Activated CD4-positive, alpha-beta memory T cell treated with anti-CD3 and anti-CD28 coated beads for 36 hours (primary cell): ENCODE results near the gene CDRT15L2. TPM values are rescaled to one million over a fixed set of nuclear protein-coding genes. Genes with fewer than 3 reads are reported as not detected.
A peak's percentile ranks its signal among the peaks of the same experiment; 100 is the strongest.
"Not testable (repeated sequence)": the region's sequence is repeated elsewhere in the genome, so short reads cannot be mapped to it uniquely, and the experiment has no call there.

ENCODE experiments used
- CTCF ChIA-PET: fragments of 350-600 bp; sonication (Branson Sonifier 250); formaldehyde crosslinking; loops from one replicate; lab custom pipeline; 2021; ENCODE audit warnings: antibody characterized with exemption, inconsistent platforms; lab: Charles Lee
- POLR2A ChIA-PET: fragments of 350-600 bp; sonication (Branson Sonifier 250); formaldehyde crosslinking; loops from one replicate; lab custom pipeline; 2021; ENCODE audit warnings: antibody characterized with exemption; lab: Charles Lee
- DNase-seq: peaks from one replicate; pipeline ENCODE4 v3.0.0-alpha.2; 2020
- H3K27ac Mint-ChIP-seq: one replicate; pipeline ENCODE4 v1.8.0; 2021; ENCODE audit warnings: mixed read lengths
- H3K27me3 Mint-ChIP-seq: one replicate; pipeline ENCODE4 v1.8.0; 2021; ENCODE audit warnings: mixed read lengths
- H3K36me3 Mint-ChIP-seq: one replicate; pipeline ENCODE4 v1.8.0; 2021; ENCODE audit warnings: mixed read lengths
- H3K4me1 Mint-ChIP-seq: one replicate; pipeline ENCODE4 v1.8.0; 2021; ENCODE audit warnings: low read depth, mixed read lengths
- H3K4me3 Mint-ChIP-seq: one replicate; pipeline ENCODE4 v1.8.0; 2021; ENCODE audit warnings: mild to moderate bottlenecking, mixed read lengths
- H3K9me3 Mint-ChIP-seq: one replicate; pipeline ENCODE4 v1.8.0; 2021; ENCODE audit warnings: mixed read lengths
- intact Hi-C: fragments of 100-400 bp; cut with micrococcal nuclease; formaldehyde crosslinking; loops from one replicate; pipeline ENCODE4 v1.15.1; 2023
- total RNA-seq, 2 experiments: library from RNA; stranded (reverse); gene quantifications; one replicate each; pipeline ENCODE4 v1.2.3, GENCODE V29; 2021

Gene CDRT15L2
- not detected for total RNA-seq

DNA sequence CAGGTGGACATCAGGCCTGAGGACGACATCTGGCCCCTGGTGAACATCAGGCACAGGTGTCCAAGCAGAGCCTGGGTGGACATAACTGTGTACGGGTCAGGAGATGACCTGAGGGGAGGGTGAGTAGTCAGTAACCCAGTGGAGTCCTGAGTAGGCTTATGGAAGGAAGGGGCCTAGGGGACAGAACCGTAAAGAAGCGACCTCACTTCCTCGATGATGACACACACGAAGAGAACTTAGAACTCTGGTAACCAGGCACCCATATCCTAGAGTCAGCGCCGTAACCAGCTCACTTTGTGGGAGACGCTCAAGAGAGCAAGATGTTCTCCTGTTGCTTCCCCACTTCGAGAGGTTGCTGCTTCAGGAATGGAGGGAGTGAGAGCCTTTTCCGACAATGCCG is at the start of gene CDRT15L2:
Gene CDRT15L2, plus strand, starts transcription at position 301 of the 400 bp plus-strand sequence. Its CDS starts 20 bp downstream, at position 321.
- H3K4me1 Mint-ChIP-seq, intact Hi-C loops, POLR2A ChIA-PET, H3K4me3 Mint-ChIP-seq, H3K9me3 Mint-ChIP-seq, DNase-seq, H3K27me3 Mint-ChIP-seq, H3K27ac Mint-ChIP-seq, H3K36me3 Mint-ChIP-seq, CTCF ChIA-PET: not testable (repeated sequence)

- H3K36me3 Mint-ChIP-seq, POLR2A ChIA-PET, CTCF ChIA-PET, H3K27ac Mint-ChIP-seq, H3K27me3 Mint-ChIP-seq, H3K9me3 Mint-ChIP-seq, DNase-seq, intact Hi-C loops, H3K4me1 Mint-ChIP-seq: not testable (repeated sequence)
- peak overlapping the region; percentile 53 for H3K4me3 Mint-ChIP-seq
Measured at GRCh38 chr17:20530104-20530503, 49.4 kb upstream of the CDRT15L2 start.

DNA sequence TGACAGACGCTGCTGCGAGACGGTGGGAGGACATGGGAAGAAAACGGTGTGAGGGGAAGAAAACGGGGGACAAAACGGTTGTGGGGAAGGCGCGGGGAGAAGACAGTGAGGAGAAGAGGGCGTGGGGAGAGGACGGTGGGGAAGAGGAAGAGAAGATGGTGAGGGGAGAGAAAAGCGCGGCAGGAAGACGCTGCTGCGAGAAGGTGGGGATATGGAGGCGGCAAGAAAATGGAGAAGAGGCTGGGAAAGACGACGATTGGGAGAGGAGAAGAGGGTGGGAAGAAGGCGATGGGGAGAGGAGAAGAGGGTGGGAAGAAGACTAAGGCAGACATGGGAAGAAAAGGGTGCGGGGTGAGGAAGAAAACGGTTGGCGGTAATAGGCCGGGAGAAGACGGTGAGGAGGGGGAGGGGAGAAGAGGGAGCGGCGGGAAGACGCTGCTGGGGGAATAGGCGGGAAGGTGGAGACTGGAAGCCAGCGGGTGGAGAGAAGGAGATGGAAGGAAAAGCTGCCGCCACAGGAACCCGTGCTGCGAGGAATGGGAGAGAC is 46.9 kb upstream of the CDRT15L2 start:
- H3K4me3 Mint-ChIP-seq: peak overlapping the region; percentile 65
- CTCF ChIA-PET, POLR2A ChIA-PET, H3K9me3 Mint-ChIP-seq, H3K36me3 Mint-ChIP-seq, H3K27ac Mint-ChIP-seq, DNase-seq, H3K4me1 Mint-ChIP-seq, H3K27me3 Mint-ChIP-seq, intact Hi-C loops: not testable (repeated sequence)

DNA sequence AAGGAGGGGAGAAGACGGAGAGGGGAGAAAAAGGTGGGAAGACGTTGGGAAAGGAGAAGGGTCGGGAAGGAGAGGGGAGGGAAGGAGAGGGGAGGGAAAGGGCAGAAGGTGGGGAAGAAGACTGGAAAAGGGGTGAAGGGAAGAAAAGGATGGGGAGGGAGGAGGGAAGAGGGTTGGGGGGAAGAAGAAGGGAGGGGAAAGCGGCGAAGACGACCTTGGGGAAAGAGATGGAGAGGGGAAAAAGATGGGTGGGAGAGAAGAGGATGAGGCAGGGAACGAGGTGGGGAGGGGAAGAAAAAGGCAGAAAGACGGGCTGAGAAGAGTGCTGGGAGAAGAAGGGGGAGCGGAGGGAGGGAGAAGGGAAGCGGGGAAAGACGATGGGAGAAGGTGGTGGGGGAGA is 46.3 kb upstream of the CDRT15L2 start:
- CTCF ChIA-PET, H3K4me1 Mint-ChIP-seq, DNase-seq, H3K27me3 Mint-ChIP-seq, intact Hi-C loops, H3K36me3 Mint-ChIP-seq, POLR2A ChIA-PET, H3K9me3 Mint-ChIP-seq, H3K27ac Mint-ChIP-seq: not testable (repeated sequence)
- peak overlapping the region; percentile 65 for H3K4me3 Mint-ChIP-seq

DNA sequence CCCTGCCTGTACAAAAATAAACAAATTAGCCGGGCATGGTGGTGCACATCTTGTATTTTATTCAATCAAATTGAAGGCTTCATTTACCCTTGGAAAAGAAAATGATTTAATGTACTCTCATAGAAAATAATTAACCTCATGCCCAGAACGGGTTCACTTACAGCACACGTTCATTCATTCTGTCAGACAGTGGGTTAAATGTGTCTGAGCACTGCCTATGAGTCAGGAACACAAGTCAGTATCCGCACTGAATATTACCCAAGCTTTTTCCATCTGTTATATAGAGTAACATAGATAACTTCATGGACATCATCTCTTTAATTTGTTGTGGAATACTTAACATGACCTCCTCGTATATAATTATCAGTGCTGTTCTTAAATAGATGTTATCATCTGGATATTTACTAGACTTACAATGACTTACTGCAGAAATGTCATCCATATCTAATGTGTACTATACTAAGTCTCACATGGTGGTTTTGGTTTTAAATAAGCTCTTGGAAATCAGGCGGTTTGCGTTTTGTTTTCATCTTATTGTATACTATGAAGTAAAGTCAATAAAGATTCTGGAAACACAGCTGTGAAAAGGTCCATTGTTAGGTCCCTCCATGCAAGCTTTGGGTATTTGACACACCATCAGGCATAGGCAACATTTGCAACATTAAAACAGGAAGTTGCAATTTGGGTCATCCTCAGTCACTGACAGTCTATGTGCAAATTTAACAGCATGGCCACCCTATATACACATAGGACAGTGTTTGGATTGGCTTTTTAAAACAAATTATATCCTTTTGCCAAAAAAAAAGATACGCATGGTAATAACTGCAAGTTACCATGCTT is 44.6 kb upstream of the CDRT15L2 start:
- POLR2A ChIA-PET: not testable (repeated sequence)

DNA sequence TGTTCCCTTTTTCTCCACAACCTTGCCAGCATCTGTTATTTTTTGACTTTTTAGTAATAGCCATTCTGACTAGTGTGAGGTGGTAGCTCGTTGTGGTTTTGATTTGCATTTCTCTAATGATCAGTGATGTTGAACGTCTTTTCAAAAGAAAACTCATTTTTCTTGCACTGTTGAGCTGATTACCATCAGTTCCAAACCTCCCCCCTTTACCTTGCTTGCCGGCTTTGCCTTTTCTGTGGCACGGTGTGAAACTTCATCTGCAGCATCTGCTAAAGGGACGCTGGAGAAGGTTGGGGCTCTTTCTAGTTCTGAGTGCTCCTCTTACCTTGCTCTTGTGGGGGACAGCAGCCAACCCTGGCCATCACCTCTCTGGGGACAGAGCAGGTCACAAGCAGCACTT is 39.1 kb upstream of the CDRT15L2 start:
- H3K27ac Mint-ChIP-seq, DNase-seq, POLR2A ChIA-PET, intact Hi-C loops, H3K27me3 Mint-ChIP-seq, H3K36me3 Mint-ChIP-seq, CTCF ChIA-PET, H3K4me1 Mint-ChIP-seq, H3K4me3 Mint-ChIP-seq, H3K9me3 Mint-ChIP-seq: not testable (repeated sequence)

More for the DNA sequence above, 44.6 kb upstream of the CDRT15L2 start:
- H3K36me3 Mint-ChIP-seq, H3K4me1 Mint-ChIP-seq, H3K27ac Mint-ChIP-seq, H3K9me3 Mint-ChIP-seq, intact Hi-C loops, H3K27me3 Mint-ChIP-seq, DNase-seq, CTCF ChIA-PET, H3K4me3 Mint-ChIP-seq: not testable (repeated sequence)

DNA sequence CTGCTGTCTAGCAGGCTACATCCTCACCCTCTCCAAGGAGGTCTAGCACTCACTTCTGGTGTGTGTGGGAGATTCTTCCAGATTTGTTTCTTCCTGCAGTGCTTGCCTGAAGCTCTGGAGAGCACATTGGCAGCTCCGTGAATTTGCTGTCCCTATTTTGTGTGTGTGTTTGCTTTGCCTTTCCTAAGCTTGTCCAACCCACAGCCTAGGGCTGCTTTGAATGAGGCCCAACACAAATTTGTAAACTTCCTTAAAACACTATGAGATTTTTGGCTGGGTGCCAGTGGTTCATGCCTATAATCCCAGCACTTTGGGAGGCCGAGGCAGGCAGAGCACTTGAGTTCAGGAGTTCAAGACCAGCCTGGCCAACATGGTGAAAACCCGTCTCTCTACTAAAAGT is 38.7 kb upstream of the CDRT15L2 start:
- H3K4me1 Mint-ChIP-seq, DNase-seq, H3K36me3 Mint-ChIP-seq, H3K27ac Mint-ChIP-seq, POLR2A ChIA-PET, H3K9me3 Mint-ChIP-seq, intact Hi-C loops, H3K27me3 Mint-ChIP-seq, H3K4me3 Mint-ChIP-seq, CTCF ChIA-PET: not testable (repeated sequence)

- H3K27ac Mint-ChIP-seq, intact Hi-C loops, H3K4me1 Mint-ChIP-seq, H3K36me3 Mint-ChIP-seq, H3K27me3 Mint-ChIP-seq, H3K9me3 Mint-ChIP-seq, CTCF ChIA-PET, POLR2A ChIA-PET, DNase-seq, H3K4me3 Mint-ChIP-seq: not testable (repeated sequence)
Measured at GRCh38 chr17:20541853-20542546, 37.5 kb upstream of the CDRT15L2 start.

GRCh38 chr17:20547923-20548322 is 31.6 kb upstream of the CDRT15L2 start:
- POLR2A ChIA-PET, H3K4me1 Mint-ChIP-seq, DNase-seq, intact Hi-C loops, H3K27me3 Mint-ChIP-seq, CTCF ChIA-PET, H3K27ac Mint-ChIP-seq, H3K9me3 Mint-ChIP-seq, H3K36me3 Mint-ChIP-seq, H3K4me3 Mint-ChIP-seq: not testable (repeated sequence)

DNA sequence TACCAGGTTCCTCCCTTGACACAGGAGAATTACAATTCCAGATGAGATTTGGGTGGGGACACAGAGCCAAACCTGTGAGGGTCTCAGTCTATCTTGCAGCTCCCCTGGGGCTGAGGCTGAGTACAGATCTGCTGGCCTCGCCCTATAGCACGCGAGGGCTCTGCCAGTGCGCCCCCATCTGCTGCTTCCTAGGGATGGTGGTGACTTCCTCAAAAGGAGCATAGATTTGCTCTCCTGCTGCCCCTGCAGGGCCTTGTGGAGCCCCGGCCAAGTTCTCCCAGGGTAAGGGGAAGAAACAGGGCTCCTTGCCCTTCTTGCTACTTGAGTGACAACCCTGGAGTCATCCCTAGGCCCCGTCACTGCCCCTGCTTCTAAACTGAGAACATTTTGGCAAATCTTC is 26.6 kb upstream of the CDRT15L2 start:
- H3K36me3 Mint-ChIP-seq, H3K4me1 Mint-ChIP-seq, H3K9me3 Mint-ChIP-seq, H3K4me3 Mint-ChIP-seq, CTCF ChIA-PET, intact Hi-C loops, POLR2A ChIA-PET, DNase-seq, H3K27ac Mint-ChIP-seq, H3K27me3 Mint-ChIP-seq: not testable (repeated sequence)

- DNase-seq, H3K36me3 Mint-ChIP-seq, CTCF ChIA-PET, H3K4me3 Mint-ChIP-seq, intact Hi-C loops, POLR2A ChIA-PET, H3K9me3 Mint-ChIP-seq, H3K4me1 Mint-ChIP-seq, H3K27me3 Mint-ChIP-seq, H3K27ac Mint-ChIP-seq: not testable (repeated sequence)
Measured at GRCh38 chr17:20554728-20555127, 24.8 kb upstream of the CDRT15L2 start.

DNA sequence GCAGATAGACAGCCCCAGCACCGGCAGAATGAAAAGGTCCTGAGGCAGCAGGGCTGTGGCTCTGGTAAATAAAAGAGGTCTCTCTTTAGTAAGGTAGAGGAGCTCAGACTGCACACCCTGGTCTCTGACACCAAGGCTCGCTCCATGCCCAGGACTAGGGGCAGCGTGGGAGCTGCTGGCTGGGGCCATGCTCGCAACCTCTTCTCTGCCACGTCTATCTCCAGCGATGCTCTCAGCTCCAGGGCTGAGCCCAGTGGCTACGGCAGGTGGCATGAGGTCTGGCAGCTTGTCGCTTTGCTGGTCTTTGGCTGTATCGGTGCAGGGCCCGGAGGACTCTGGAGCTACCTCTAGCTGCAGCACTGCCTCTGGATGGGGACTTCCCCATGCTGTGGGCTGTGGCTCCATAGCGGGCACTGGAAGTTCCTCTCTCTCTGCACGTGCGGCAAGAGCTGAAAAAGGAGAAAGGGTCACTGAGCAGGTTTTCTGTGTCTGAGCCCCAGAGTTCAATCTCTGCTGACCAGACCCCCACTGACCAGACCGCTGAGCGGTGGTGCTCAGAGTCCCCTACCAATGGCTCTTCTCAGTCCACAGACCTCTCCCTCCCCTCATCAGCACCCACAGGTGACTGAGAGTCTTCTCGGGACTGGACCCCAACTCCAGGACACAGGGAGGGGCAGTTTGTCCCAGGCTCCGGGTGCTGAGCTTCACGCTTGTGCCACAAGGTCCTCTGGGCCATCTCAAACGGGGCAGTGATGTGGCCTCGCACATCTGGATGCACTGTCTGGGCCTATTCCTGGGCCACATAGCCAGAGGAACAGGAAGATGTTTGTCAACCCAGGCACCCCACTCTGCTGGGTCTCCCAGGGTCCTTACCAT is 24.2 kb upstream of the CDRT15L2 start:
- H3K4me3 Mint-ChIP-seq, H3K36me3 Mint-ChIP-seq, POLR2A ChIA-PET, H3K4me1 Mint-ChIP-seq, H3K27me3 Mint-ChIP-seq, CTCF ChIA-PET, intact Hi-C loops, H3K9me3 Mint-ChIP-seq, H3K27ac Mint-ChIP-seq, DNase-seq: not testable (repeated sequence)
